Measurements from ENCODE around the gene UAP1L1. TPM values are rescaled to one million over a fixed set of nuclear protein-coding genes. Genes with fewer than 3 reads are reported as not detected.

Gene UAP1L1
- 10 to 100 TPM in 1 of 4 donors, 1 to 10 TPM in 2, under 1 TPM in 1; 0.51 to 13.8 (median 5.3) TPM for total RNA-seq

GRCh38 chr9:137077010-137077747, at the start of gene UAP1L1:
TSS of gene UAP1L1 (plus strand) at chr9:137077517. CDS start at chr9:137077533, 16 bp downstream.
- peak; percentile 27 to 38 for TF ChIP-seq POLR2A (IDR thresholded peaks at IDR 0.05)
- no peak for TF ChIP-seq CTCF (IDR thresholded peaks at IDR 0.05)
- Histone ChIP-seq H3K36me3 (no peaks in the 10 kb centered on the region), H3K4me3 (peak within 1 kb of the TSS; percentile 41 to 47), H3K4me1 (peaks cover 0 to 7% of the 10 kb centered on the region in 2 donors), H3K27me3 (no peaks in the 10 kb centered on the region), H3K27ac (peak within 1 kb of the TSS; percentile 36 to 65), H3K9me3 (no peaks in the 10 kb centered on the region)
- intact Hi-C loops (cut with DNase I; ENCODE audit: low total_unique reads) = no loop called here
- DNase-seq = peak; percentile 63 to 70

GRCh38 chr9:137028263-137029057, 48.9 kb upstream of the UAP1L1 start:
- DNase-seq = peak in 1 of 2 donors; percentile 49
- no peaks in the 10 kb centered on the region for H3K9me3 ChIP-seq
- no peaks in the 10 kb centered on the region for H3K36me3 ChIP-seq
- H3K27me3 ChIP-seq = no peaks in the 10 kb centered on the region
- peaks cover 0 to 18% of the 10 kb centered on the region in 2 donors for H3K4me1 ChIP-seq
- H3K27ac ChIP-seq = peak overlapping the region in 1 of 2 donors; percentile 63
- intact Hi-C loops (cut with DNase I; ENCODE audit: low total_unique reads) = no loop called here
- TF ChIP-seq POLR2A (IDR thresholded peaks at IDR 0.05) = no peak
- TF ChIP-seq CTCF (IDR thresholded peaks at IDR 0.05) = peak in 2 of 4 experiments; percentile 68 to 72
- H3K4me3 ChIP-seq = peak overlapping the region; percentile 38 to 42

- DNase-seq = peak; percentile 65 to 72
- intact Hi-C loops (cut with DNase I; ENCODE audit: low total_unique reads) = no loop called here
- H3K27me3 ChIP-seq = no peaks in the 10 kb centered on the region
- H3K9me3 ChIP-seq = no peaks in the 10 kb centered on the region
- no peak overlapping the region for H3K27ac ChIP-seq
- no peaks in the 10 kb centered on the region for H3K36me3 ChIP-seq
- peak; percentile 70 to 80 (median 74) for TF ChIP-seq CTCF (IDR thresholded peaks at IDR 0.05)
- TF ChIP-seq POLR2A (IDR thresholded peaks at IDR 0.05) = no peak
- H3K4me1 ChIP-seq = peaks cover 0 to 18% of the 10 kb centered on the region in 2 donors
- peak overlapping the region in 1 of 2 donors; percentile 38 for H3K4me3 ChIP-seq
These were observed 48.0 kb upstream of the UAP1L1 start for GRCh38 chr9:137029058-137029936.

GRCh38 chr9:137030006-137030405, 47.3 kb upstream of the UAP1L1 start:
- intact Hi-C loops (cut with DNase I; ENCODE audit: low total_unique reads) = loop anchor here (5.0 kb wide), 1 partner anchor 243 kb away; no protein-coding TSS in a partner anchor
- H3K27ac ChIP-seq = no peak overlapping the region
- H3K9me3 ChIP-seq = no peaks in the 10 kb centered on the region
- no peaks in the 10 kb centered on the region for H3K27me3 ChIP-seq
- H3K36me3 ChIP-seq = no peaks in the 10 kb centered on the region
- H3K4me1 ChIP-seq = peaks cover 0 to 18% of the 10 kb centered on the region in 2 donors
- no peak for DNase-seq
- TF ChIP-seq CTCF (IDR thresholded peaks at IDR 0.05) (no peak), POLR2A (IDR thresholded peaks at IDR 0.05) (no peak)
- no peak overlapping the region for H3K4me3 ChIP-seq
